ENCODE results near the gene CHKA.

DNA sequence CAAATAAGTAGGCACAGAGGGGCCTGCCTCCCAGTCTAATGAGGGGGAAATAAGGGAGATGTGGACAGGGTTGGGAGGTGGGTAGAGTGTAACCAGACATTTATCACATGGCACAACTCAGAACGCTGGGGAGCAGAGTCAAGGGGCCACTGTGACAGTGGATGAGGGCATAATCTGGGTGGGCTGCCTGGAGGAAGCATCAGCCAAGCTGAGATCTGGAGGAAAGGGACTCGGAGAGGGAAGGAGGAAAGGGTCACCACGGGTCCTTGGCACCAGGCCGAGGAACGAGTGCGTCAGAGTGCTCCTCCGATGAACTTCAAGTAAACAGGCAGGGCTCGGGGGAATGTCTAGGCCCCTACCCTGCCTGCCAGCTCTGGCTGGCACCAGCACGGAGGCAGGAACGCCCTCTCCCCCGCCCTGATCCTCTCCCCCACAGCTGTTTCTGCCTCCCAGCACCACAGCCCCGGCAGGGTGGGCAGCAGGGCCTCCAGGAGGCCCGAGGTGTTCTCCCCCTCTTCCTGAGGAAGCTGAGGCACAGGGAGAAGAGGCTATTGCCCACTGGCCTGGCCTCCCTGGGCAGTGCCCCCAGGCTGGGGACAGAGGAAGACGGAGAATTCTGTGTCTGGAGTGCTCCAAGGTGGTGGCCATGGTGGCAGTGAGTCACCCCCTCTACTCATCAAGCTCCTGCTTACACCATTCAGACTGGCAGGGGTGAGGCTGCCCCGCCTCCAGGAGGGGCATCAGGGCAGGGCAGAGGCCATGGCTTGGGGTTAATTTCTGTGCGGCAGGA lies 106.8 kb downstream of the CHKA start:
- TF ChIP-seq, protein P1, sequence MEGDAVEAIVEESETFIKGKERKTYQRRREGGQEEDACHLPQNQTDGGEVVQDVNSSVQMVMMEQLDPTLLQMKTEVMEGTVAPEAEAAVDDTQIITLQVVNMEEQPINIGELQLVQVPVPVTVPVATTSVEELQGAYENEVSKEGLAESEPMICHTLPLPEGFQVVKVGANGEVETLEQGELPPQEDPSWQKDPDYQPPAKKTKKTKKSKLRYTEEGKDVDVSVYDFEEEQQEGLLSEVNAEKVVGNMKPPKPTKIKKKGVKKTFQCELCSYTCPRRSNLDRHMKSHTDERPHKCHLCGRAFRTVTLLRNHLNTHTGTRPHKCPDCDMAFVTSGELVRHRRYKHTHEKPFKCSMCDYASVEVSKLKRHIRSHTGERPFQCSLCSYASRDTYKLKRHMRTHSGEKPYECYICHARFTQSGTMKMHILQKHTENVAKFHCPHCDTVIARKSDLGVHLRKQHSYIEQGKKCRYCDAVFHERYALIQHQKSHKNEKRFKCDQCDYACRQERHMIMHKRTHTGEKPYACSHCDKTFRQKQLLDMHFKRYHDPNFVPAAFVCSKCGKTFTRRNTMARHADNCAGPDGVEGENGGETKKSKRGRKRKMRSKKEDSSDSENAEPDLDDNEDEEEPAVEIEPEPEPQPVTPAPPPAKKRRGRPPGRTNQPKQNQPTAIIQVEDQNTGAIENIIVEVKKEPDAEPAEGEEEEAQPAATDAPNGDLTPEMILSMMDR (optimal IDR thresholded peaks at IDR 0.05 in 1 of 3, IDR thresholded peaks at IDR 0.05 in 1 of 3, conservative IDR thresholded peaks at IDR 0.05 in 1 of 3; ENCODE audit: extremely low read depth in 1 of 3, insufficient read depth in 2 of 3, low read length in 3 of 3): no peak
- TF ChIP-seq EZH2 (IDR thresholded peaks at IDR 0.05; ENCODE audit: low read length): no peak
